Peyer's patch (tissue), 4 donors: ENCODE data around the gene DTWD2.

Experiments used
- POLR2A ChIP-seq, 2 donors: fragments of 450-650 bp; IDR thresholded peaks; one replicate each; pipeline ENCODE4 v1.5.1; 2017; ENCODE audit warnings: antibody characterized with exemption in 2 of 2, mild to moderate bottlenecking in 2 of 2, moderate library complexity in 2 of 2
- TF ChIP-seq, protein P1 (sequence below), 6 experiments: fragments of 450-650 bp in 4 of 6; fragments of 200-600 bp in 2 of 6; sonication (generic) in 1 of 6; IDR thresholded peaks; one replicate each; pipeline ENCODE4 v1.5.1; 2017 to 2019; ENCODE audit warnings: antibody characterized with exemption in 6 of 6, mild to moderate bottlenecking in 3 of 6, moderate library complexity in 1 of 6

DNA sequence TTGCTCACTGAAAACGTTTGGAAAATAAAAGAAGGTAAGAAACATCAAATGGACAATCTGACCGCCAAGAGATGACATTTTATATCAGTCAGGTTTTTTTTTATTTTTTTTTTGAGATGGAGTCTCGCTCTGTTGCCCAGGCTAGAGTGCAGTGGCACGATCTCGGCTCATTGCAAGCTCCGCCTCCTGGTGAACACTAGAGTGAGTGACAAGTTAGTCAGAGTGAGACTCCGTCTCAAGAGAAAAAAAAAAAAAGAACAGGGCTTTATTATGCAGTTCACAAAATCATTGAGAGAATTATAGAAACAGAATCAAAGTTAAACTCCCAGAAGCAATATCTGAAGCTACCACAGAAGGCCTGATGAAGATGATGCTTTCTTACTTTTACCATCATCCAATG, 70.1 kb downstream of the DTWD2 start:
- TF ChIP-seq, protein P1, sequence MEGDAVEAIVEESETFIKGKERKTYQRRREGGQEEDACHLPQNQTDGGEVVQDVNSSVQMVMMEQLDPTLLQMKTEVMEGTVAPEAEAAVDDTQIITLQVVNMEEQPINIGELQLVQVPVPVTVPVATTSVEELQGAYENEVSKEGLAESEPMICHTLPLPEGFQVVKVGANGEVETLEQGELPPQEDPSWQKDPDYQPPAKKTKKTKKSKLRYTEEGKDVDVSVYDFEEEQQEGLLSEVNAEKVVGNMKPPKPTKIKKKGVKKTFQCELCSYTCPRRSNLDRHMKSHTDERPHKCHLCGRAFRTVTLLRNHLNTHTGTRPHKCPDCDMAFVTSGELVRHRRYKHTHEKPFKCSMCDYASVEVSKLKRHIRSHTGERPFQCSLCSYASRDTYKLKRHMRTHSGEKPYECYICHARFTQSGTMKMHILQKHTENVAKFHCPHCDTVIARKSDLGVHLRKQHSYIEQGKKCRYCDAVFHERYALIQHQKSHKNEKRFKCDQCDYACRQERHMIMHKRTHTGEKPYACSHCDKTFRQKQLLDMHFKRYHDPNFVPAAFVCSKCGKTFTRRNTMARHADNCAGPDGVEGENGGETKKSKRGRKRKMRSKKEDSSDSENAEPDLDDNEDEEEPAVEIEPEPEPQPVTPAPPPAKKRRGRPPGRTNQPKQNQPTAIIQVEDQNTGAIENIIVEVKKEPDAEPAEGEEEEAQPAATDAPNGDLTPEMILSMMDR (IDR thresholded peaks at IDR 0.05) = no peak
- TF ChIP-seq POLR2A (IDR thresholded peaks at IDR 0.05) = no peak
